Measurements from ENCODE around the gene KHK. TPM values are rescaled to one million over a fixed set of nuclear protein-coding genes. Genes with fewer than 3 reads are reported as not detected.

KHK gene
- total and polyA plus RNA-seq, 9 of the 15 experiments (the other 6 are each of a cell fraction or from before 2014, with no cell fraction given), result 1.5 to 10.7 (median 5.2) TPM

GRCh38 chr2:27123302-27124150 is 37.0 kb downstream of the KHK start, which contains the start of gene ABHD1 (continued):
- TF ChIP-seq HOMEZ (CRISPR knock-in tag; IDR thresholded peaks at IDR 0.05) (no peak), CHD7 (IDR thresholded peaks at IDR 0.05; ENCODE audit: low read depth, low read length) (no peak), PRPF4 (IDR thresholded peaks at IDR 0.05; ENCODE audit: insufficient read depth, low read depth, low read length, poor library complexity, severe bottlenecking) (no peak), TGIF2 (CRISPR knock-in tag; IDR thresholded peaks at IDR 0.05) (no peak), THRB (CRISPR knock-in tag; conservative IDR thresholded peaks at IDR 0.05) (no peak), UBTF (IDR thresholded peaks at IDR 0.05; ENCODE audit: borderline replicate concordance in 1 of 2, low read depth in 2 of 2, low read length in 2 of 2) (0 out of 4 replicates have a peak, but pooled peaks of 1 of the 2 experiments have one; percentile 31), ZNF232 (CRISPR knock-in tag; IDR thresholded peaks at IDR 0.05) (no peak), TAL1 (IDR thresholded peaks at IDR 0.05) (no peak), NFIC (IDR thresholded peaks at IDR 0.05) (no peak)
